Placental epithelial cell (primary cell): Measurements from ENCODE around the gene SLC22A14. TPM values are rescaled to one million over a fixed set of nuclear protein-coding genes. Genes with fewer than 3 reads are reported as not detected.

Source experiments
- small RNA-seq: library from RNA; depleted of rRNA; stranded (forward); fragments of <200 nt; gene quantifications from one replicate; pipeline ENCODE3, GENCODE V24; 2012
- total RNA-seq: library from RNA; depleted of rRNA; stranded (reverse); fragments of >200 nt; gene quantifications from 2 replicates; pipeline ENCODE4 v1.2.3, GENCODE V29; 2012

The SLC22A14 gene, protein sequence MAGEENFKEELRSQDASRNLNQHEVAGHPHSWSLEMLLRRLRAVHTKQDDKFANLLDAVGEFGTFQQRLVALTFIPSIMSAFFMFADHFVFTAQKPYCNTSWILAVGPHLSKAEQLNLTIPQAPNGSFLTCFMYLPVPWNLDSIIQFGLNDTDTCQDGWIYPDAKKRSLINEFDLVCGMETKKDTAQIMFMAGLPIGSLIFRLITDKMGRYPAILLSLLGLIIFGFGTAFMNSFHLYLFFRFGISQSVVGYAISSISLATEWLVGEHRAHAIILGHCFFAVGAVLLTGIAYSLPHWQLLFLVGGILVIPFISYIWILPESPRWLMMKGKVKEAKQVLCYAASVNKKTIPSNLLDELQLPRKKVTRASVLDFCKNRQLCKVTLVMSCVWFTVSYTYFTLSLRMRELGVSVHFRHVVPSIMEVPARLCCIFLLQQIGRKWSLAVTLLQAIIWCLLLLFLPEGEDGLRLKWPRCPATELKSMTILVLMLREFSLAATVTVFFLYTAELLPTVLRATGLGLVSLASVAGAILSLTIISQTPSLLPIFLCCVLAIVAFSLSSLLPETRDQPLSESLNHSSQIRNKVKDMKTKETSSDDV
- total RNA-seq: 1.3 and 1.6 TPM in 2 replicates

GRCh38 chr3:38281895-38282686, at the start of gene SLC22A14:
TSS of gene SLC22A14 (plus strand) at chr3:38282294. CDS start at chr3:38306027, 23,733 bp downstream.

GRCh38 chr3:38265604-38266307, 16.3 kb upstream of the SLC22A14 start, which contains the start of gene SLC22A13:
TSS of gene SLC22A13 (plus strand) at chr3:38265812. CDS start at chr3:38265861, 49 bp downstream.

GRCh38 chr3:38346587-38347410, 64.7 kb downstream of the SLC22A14 start, which contains the start of gene XYLB:
TSS of gene XYLB (plus strand) at chr3:38346785. CDS start at chr3:38346869, 84 bp downstream.

Small RNAs within 50 kb of the gene (small RNA-seq; reads per million reads assigned to genes)
- not detected for gene RNU6-235P

Other genes with a start within 250 kb of the SLC22A14 start
- gene DLEC1, start 243.1 kb upstream of the SLC22A14 start, total RNA-seq: 0.11 and 0.39 TPM in 2 replicates
- 27.7 and 44.0 TPM in 2 replicates for gene ACAA1, start 145.2 kb upstream of the SLC22A14 start, total RNA-seq
- 20.8 and 23.2 TPM in 2 replicates for gene MYD88, start 143.6 kb upstream of the SLC22A14 start, total RNA-seq
- 68.3 and 92.4 TPM in 2 replicates for gene OXSR1, start 116.8 kb upstream of the SLC22A14 start, total RNA-seq
- 2.6 and 3.1 TPM in 2 replicates for gene SLC22A13, start 16.5 kb upstream of the SLC22A14 start, total RNA-seq
- 2.4 TPM in 2 replicates for gene XYLB, start 64.5 kb downstream of the SLC22A14 start, total RNA-seq
- 7.0 and 14.9 TPM in 2 replicates for gene ACVR2B, start 171.6 kb downstream of the SLC22A14 start, total RNA-seq
- gene EXOG, start 214.0 kb downstream of the SLC22A14 start, total RNA-seq: 7.1 and 11.7 TPM in 2 replicates